Hematopoietic multipotent progenitor cell (in vitro differentiated cells): ENCODE data around the gene PEX7. TPM values are rescaled to one million over a fixed set of nuclear protein-coding genes. Genes with fewer than 3 reads are reported as not detected.
A peak's percentile ranks its signal among the peaks of the same experiment; 100 is the strongest.
"Not testable (repeated sequence)": the region's sequence is repeated elsewhere in the genome, so short reads cannot be mapped to it uniquely, and the experiment has no call there.

Experiments used
- DNase-seq, 3 donors: peaks; one replicate each; pipeline ENCODE4 v3.0.0-alpha.2; 2011 to 2015; ENCODE audit warnings: low read depth in 2 of 3, low spot score in 2 of 3
- total RNA-seq: library from RNA; depleted of rRNA; stranded (reverse); fragments of >200 nt; gene quantifications from one replicate; pipeline ENCODE4 v1.2.3, GENCODE V29; 2012

PEX7 gene
- total RNA-seq, 1 donor = 7.0 TPM

DNA sequence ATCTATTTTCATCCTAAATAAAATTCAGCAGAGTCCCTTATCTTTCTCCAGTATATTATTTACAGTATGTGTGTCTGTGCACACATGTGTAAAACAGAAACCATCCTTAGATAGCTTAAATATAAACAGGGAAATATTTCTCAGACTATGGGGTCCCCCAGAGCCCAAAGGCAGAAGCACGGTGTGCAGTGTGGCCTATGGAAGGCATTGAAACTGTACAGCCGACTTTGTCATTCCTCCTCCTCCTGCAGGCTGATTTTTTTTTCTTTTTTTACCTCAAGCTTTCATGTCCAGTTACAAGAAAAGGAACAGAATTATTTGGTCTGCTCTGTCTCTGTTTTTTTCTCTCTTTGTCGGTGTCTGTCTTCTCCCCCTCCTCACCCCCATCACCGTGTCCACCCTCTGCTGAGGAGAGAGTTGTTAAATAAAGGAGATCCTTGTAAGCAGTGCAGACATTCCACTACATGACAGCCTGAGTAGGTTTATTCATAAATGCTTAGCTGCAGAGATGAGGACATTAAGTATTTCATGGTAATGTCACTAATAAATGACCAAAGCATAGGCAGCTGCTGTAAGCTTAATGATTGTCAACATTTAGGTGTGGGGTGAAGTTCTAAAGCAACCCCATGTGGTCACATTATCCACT lies 67.9 kb downstream of the PEX7 start:
- peak in 2 of 3 donors; percentile 9 to 42 for DNase-seq

GRCh38 chr6:136890986-136891385 lies 68.6 kb downstream of the PEX7 start:
- DNase-seq = peak in 1 of 3 donors; percentile 14

- DNase-seq = no peak
Measured at GRCh38 chr6:136893187-136893586, 70.8 kb downstream of the PEX7 start.

DNA sequence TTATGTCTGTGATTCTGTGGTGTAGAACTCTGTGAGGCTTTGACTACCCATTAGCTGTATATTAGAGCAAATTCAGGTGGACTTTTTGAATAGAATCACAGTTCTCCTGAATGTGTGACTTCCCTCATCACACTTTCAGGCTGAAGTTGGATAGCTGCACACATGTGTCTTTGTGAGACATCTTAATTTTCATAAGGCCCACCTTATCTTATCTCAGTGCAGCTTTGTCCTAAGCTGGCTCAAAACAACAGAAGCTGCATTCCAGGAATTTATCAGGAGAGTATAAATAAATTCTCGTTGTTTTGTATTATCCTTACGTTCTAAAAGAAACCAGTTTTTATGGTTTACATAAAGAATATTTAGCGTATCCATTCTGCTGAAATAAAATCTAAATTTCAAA lies 73.5 kb downstream of the PEX7 start:
- DNase-seq = no peak

- no peak for DNase-seq
Measured at GRCh38 chr6:136897071-136897470, 74.7 kb downstream of the PEX7 start.

DNA sequence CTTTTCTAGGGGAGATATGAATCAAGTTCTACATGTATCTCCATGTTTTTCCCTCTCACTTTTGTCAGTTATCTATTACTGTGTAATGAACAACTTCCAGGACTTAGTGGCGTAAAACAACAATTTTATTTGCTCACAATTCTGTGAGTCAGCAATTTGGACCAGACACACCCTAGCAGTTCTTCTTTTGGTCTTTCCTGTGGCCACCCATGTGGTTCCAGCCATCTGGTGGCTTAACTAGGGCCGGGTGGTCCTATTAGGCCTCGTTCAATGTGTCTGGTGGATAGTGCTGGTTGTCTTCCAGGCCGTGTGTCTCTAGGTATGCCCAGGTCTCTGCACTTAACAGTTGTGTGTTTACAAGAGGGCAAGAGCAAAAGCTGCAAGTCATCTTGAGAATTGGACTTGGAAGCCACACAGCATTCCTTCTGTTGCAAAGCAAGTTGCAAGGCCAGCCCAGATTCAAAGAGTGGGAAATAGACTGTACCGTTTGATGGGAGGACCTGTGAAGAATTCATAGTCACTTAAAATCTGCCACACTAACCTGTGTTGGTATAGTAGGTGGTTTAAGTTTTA lies 78.9 kb downstream of the PEX7 start:
- DNase-seq = no peak

DNA sequence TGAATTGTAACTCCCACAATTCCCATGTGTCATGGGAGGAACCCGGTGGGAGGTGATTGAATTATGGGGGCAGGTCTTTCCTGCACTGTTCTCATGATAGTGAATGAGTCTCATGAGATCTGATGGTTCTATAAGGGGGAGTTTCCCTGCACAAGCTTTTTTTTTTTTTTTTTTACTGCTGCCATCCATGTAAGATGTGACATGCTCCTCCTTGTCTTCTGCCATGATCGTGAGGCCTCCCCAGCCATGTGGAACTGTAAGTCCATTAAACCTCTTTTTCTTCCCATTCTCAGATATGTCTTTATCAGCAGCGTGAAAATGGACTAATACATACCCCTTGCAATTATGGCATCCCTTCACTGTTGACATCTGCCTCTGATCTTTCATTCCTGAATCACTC lies 82.1 kb downstream of the PEX7 start:
- not testable (repeated sequence) for DNase-seq

DNA sequence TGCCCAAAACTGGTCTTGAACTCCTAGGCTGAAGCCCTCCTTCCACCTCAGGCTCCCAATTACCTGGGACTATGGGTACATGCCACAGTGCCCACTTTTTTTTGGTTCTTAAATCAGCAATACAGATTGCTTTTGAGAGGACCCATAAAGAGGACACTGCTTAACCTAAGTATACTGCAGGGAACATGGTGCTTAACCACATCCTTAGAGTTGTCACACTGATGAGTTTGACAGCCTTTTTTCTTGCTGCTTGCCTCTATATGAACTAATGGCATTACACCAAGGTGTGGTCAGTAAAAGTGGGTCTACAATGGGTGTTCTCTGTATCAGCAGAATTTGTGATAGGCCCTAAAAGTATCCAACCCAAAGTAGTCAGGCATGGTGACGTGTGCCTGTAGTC lies 92.6 kb downstream of the PEX7 start:
- DNase-seq = no peak

DNA sequence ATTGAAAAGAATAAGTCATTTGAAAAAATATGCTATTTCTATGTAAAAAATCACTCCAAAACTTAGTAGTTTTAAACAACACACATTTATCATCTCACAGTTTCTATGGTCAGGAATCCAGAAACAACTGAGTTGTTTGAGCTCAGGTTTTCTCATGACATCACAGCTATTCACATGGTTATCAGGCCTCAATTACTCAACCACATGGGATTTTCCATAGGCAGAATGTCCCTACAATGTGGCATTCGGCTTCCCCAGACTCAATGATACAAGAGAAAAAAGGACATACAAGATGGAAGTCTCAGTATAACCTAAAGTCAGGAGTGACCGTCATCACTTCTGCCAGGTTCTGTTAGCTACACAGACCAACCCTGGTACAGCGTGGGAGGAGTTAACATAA lies 96.3 kb downstream of the PEX7 start:
- no peak for DNase-seq

GRCh38 chr6:136920216-136920615 lies 97.8 kb downstream of the PEX7 start:
- no peak for DNase-seq

DNA sequence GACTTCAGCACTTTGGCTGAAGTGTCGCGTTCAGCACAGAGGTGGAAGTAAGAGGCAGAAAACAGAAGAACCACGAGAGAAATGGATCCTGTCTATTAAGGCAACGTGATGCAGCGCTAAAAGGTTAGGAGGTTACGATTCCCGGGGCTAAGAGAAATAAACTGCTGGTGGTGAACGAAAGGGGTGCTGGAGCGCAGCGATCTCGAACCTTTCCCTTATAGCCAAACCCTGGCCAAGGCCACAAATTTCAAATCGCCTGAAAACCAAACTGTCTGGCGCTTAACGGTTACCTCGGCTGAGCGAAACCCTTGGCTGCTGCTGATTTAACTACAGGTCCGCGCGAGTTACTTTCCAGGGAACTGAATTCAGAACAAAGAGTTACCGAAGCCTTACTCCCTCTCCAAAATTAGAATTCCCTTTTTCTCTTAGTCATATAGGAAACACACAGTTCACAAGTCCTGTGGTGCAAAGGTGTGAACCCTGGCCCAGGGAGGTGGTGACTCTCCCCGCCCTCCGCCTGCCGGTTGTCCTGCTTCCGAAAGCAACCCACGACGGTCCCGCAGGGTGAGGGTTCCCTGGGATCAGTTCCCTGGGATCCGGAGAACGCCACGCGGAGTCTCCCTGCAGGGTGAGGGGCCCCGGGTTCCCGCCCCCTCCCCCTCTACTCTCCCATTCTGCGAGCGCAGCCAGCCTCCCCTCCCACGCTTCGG lies 98.4 kb downstream of the PEX7 start:
- peak in 1 of 3 donors; percentile 37 for DNase-seq

- peak in 1 of 3 donors; percentile 23 for DNase-seq
Measured at GRCh38 chr6:136921381-136921935, 99.1 kb downstream of the PEX7 start.

DNA sequence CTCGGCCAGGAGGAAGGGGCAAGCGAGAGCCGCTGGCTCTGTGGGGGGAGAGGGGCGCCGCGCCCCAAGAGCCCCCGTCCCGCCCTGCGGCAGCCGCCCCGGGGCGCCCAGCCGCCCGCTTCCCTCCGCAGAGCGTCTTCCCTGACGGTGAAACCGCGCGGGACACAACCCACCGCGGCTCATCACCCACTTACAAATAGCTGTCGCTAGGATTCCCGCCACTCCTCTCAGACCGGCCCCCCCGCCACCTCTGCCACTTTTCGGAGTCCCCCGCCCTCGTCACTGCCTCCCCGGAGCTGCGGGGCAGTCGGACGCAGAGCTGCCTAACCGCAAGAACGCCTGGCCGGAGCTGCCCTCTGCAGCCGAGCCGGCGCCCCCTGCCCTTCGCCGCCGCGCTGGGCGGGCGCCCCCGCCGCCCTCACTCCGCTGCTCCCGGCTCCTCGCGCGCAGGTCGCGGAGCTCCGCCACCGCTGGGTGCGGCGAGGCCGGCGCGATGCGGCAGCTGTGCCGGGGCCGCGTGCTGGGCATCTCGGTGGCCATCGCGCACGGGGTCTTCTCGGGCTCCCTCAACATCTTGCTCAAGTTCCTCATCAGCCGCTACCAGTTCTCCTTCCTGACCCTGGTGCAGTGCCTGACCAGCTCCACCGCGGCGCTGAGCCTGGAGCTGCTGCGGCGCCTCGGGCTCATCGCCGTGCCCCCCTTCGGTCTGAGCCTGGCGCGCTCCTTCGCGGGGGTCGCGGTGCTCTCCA lies 99.7 kb downstream of the PEX7 start, which contains the start of gene SLC35D3:
SLC35D3 (plus strand) TSS at position 366 of the 749 bp plus-strand sequence; CDS start at position 494, 128 bp downstream.
- peak in 2 of 3 donors; percentile 39 to 53 for DNase-seq

DNA sequence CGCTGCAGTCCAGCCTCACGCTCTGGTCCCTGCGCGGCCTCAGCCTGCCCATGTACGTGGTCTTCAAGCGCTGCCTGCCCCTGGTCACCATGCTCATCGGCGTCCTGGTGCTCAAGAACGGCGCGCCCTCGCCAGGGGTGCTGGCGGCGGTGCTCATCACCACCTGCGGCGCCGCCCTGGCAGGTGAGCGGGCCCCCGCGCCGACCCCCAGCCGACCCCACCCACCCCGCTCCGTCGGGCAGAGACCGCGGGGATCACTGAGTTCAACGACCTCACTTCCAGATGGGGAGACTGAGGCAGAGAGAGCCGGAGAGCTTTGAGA lies 100.3 kb downstream of the PEX7 start:
- no peak for DNase-seq

- peak in 2 of 3 donors; percentile 39 to 43 for DNase-seq
Measured at GRCh38 chr6:136923116-136923953, 100.9 kb downstream of the PEX7 start.

DNA sequence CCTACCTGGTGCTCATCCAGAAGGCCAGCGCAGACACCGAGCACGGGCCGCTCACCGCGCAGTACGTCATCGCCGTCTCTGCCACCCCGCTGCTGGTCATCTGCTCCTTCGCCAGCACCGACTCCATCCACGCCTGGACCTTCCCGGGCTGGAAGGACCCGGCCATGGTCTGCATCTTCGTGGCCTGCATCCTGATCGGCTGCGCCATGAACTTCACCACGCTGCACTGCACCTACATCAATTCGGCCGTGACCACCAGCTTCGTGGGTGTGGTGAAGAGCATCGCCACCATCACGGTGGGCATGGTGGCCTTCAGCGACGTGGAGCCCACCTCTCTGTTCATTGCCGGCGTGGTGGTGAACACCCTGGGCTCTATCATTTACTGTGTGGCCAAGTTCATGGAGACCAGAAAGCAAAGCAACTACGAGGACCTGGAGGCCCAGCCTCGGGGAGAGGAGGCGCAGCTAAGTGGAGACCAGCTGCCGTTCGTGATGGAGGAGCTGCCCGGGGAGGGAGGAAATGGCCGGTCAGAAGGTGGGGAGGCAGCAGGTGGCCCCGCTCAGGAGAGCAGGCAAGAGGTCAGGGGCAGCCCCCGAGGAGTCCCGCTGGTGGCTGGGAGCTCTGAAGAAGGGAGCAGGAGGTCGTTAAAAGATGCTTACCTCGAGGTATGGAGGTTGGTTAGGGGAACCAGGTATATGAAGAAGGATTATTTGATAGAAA lies 101.7 kb downstream of the PEX7 start:
- DNase-seq = no peak

DNA sequence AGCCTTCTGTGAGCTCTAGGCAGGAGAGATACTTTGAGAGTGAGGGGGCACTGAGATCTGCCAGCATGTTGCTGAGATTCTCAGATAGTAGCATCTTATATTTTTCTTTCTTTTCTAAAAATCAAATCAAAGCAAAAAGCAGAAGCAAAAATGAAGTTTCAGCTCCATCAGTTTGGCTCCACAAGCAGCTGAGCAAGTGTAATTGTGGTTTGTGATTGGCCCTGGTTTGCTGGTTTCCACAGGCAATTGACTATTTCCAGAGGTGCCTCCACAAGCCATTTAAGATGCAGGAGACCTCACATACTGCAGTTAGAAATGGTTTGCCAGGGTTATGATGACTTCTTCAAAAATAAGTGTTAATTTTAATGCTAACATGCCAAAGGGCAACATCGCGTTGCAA lies 104.0 kb downstream of the PEX7 start:
- no peak for DNase-seq

GRCh38 chr6:136927292-136927691 lies 104.9 kb downstream of the PEX7 start:
- peak in 2 of 3 donors; percentile 37 to 66 for DNase-seq

- DNase-seq = no peak
Measured at GRCh38 chr6:136930528-136930927, 108.1 kb downstream of the PEX7 start.
